CD4-positive, alpha-beta T cell treated with Interleukin-21 for 1 hour (primary cell): Measurements from ENCODE around the gene CIB4.

ENCODE experiments used
- DNase-seq: peaks from one replicate; pipeline ENCODE4 v3.0.0-alpha.2; 2020

Gene CIB4

DNA sequence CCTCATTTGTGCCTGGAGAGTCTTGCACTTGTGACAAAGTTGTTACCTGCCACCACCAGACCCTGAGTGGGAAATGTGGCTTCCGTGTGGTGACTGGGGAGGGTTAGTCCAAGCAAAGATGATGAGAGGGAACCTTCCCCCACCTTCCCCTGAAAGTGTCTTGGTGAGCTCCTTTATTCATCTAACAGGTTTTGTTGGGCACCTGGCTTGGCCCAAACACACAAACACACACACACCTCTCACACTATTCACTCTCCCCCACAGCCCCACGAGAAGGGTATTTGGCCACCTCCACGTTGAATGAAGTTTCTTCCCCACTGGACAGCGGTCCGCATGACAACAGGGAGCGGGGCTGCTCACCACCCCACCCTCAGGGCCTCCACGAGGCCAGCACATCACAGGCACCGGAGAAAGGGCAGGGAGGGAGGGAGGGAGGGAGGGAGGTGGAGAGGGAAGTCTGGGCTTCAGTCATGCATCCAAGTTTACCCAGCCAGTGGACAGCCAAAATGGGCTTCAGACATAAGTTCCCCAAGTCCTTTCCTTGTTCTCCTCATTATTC, 1.4 kb downstream of the CIB4 start:
- no peak for DNase-seq

GRCh38 chr2:26637811-26638310, 3.3 kb downstream of the CIB4 start:
- no peak for DNase-seq

DNA sequence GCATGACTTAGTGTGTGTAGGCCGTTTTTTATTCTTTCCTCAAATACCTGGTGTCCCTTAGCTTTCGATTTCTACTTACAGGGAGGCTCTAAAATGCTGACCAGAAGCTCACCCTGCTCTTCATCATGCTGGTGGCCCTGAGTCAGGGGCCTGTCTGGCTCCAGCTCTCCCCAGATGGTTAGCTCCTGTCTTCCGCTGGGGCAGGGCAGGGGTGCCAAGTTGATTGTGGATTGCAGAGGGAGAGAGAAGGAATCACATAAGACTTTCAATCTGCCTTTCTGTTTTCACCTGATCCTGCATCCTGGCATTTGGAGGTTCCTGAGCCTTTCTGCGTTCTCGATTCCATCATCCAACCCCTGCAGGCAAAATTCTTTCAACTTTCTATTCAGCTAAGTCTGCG, 4.2 kb downstream of the CIB4 start:
- DNase-seq: no peak

GRCh38 chr2:26635401-26635800, 5.8 kb downstream of the CIB4 start:
- DNase-seq: no peak

DNA sequence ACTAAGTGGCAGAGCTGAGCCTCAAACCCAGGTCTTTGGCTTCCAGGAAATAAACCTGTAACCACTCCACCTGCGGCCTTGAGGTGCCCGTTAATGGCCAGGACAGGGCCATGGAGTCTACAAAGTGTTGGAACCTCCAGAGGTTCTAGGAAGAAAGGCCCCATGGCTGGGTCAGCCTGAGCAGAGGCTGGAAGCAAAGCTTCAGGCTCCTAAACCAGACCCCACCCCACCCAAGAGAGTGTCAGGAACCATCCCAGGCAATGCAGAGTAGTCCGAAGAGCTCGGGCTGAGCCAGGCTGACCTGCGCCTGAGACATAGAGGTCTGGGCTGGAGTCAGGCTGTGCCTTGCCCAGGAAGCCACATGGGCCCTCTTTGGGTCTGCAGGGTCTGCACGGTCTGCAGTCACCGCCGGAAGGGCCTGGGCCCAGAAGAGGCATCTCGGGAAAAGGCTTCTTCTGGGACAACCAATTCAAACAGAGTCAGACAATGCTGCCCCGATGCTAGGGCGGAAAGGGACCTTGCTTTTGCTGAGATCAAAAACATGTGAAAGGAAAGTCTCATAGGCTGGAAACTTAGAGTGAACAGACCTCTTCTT, 6.4 kb downstream of the CIB4 start:
- no peak for DNase-seq

GRCh38 chr2:26633993-26634595, 7.1 kb downstream of the CIB4 start:
- no peak for DNase-seq

- DNase-seq: no peak
These were observed 7.7 kb downstream of the CIB4 start for GRCh38 chr2:26633351-26633945.

- DNase-seq: no peak
These were observed 8.5 kb downstream of the CIB4 start for GRCh38 chr2:26632624-26633185.

GRCh38 chr2:26631401-26632170, 9.6 kb downstream of the CIB4 start:
- no peak for DNase-seq

DNA sequence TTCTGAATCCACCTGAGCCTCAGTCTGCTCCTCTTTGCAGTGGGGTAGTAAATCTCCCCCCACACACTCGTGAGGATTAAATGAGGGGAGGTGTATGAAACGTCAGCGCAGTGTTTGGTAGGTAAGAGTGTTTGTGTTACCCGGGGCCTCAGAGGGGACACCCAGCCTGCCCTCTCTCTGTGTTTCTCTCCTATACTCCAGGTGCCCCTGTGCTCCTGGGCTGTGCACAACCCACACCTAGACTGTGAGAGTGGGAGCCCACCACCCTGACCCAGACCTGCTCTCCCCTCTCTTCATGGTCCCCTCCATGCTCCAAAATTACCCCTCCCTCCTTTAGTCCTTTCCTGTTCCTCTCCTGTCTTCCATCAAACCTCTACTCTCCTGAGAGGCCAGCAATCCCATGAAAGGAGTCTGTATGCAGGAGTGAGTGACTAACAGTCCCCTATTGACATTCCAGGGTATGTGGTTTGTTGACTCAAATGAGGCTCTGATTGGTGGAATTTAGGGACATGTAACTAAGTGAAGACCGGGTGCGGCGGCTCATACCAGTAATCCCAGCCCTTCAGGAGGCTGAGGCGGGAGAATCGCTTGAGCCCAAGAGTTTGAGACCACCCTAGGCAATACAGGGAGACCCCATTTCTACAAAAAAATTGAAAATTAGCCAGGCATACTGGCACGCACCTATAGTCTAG, 10.4 kb downstream of the CIB4 start:
- DNase-seq: no peak

DNA sequence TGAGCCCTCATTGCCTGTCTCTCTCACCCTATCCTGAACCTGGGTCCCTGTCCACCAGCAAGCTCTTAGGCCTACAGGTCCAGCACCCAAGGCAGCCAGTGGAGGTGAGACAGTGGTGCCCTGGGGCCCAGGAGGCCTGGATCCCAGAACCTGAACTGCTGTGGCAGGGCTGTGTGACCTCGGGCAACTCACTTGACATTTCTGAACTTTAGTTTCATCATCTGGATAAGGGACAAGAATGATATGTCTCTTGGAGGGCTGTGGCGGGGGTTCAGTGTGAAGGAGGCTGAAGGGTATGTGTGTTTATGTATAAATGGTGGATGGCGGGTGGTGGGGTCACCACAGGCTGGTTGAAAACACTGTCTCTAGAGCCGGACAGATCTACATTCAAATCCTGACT, 10.9 kb downstream of the CIB4 start:
- DNase-seq: no peak

- no peak for DNase-seq
These were observed 11.4 kb downstream of the CIB4 start for GRCh38 chr2:26629751-26630150.

DNA sequence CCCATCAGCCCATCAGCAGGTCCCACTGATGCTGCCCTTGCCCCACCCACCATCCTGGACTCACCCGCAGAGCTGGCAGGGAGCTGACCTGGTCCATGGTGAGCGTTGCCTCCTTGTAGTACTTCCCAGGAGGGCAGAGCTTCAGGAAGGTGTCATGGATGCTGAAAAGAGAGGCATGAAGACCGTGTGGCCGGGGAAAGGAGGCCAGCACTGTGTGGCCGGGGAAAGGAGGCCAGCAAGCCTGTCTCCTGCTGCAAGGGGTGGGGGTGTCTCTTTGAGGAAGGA, 11.9 kb downstream of the CIB4 start:
- no peak for DNase-seq

DNA sequence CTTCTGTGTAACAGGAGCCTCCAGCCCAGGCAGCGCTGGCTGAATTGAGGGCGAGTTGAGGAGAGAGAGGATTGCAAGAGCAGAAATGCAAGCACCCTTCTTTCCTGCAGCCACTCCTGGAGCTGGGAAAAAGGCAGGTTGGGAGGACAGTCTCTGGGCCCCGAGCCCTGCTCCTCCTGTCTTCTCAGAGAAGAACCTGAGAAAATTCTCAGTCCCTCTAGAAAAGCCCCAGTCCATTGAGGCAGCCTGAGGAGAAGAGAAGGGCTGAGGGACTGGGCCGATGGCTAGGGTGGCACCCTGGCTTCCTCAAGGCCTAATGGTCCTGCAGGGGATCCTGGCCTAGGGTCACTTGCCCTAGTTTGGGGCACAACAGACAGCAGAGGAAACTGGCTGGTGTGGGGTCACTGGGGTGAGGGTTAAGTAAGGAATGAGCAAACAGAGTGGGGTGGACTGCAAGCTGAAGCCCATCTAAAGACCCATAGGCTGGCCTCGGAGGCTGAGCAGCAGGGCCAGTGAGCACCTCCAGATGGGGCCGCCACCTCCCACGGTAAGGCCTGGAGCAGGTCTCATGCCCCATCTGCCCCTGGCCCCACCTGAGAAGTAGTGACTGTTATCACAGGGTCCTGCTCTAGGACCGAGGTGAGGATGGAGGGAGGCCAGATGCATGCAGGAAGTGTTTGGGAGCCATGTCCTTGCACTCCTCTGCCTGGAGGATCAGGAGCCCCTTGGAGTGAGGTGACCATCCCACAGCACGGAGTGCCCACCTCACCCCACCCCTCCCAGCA, 12.4 kb downstream of the CIB4 start:
- no peak for DNase-seq

GRCh38 chr2:26627350-26628105, 13.6 kb downstream of the CIB4 start:
- no peak for DNase-seq

DNA sequence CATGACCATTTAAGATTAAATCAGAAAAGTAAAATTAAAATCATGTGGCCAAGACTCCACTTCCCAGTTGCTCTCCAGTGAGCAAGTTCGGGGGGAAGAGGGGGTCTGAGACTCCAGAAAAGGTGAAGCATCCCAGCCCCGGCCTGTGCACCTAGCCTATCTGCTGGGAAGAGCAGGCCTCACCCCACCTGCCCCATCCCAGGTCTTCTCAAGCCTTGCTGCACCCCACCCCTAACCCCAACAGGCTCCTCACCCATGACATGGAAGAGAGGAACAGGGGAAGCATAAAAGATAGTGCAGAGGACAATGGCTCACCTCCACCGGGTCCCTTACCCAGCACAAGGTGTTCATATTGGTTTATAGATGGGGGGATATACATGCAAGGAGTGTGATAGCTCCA, 14.6 kb downstream of the CIB4 start:
- no peak for DNase-seq

GRCh38 chr2:26623541-26624495, 17.3 kb downstream of the CIB4 start:
- DNase-seq: no peak

DNA sequence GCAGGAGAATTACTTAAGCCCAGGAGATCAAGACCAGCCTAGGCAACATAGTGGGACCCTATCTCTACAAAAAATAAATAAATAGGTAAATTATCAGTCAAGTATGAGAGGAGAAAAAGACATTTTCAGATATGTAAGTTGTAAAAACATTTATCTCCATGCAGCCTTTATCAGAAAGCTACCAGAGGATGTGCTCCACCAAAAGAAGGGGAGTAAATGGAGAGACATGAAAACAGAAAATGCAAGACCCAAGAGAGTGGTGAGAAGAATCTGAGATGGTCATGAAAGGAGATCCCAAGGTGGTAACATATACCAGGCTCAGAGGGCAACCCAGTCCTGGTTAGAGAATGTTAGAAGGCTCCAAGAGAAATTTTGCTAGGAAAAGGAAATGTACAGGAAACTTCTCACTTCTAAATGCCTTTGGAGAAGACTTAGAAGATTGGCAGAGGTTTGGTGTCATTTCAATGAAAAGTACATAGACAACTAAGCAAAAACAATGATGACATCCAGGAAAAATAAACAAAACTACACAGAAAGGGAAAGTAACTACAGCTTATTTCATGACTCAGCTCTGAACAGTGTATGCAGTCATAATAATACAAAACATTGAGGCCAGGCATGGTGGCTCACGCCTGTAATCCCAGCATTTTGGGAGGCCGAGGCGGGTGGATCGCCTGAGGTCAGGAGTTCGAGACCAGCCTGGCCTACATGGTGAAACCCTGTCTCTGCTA, 19.5 kb downstream of the CIB4 start:
- no peak for DNase-seq

GRCh38 chr2:26620031-26620605, 21.0 kb downstream of the CIB4 start:
- no peak for DNase-seq
